ENCODE measurements around the gene AHCY.
"Not testable (repeated sequence)": the region's sequence is repeated elsewhere in the genome, so short reads cannot be mapped to it uniquely, and the experiment has no call there.

The AHCY gene

GRCh38 chr20:34296468-34296867 lies 6.7 kb downstream of the AHCY start:
- DNase-seq (ENCODE audit: low read depth) = no peak

- no peak for DNase-seq (ENCODE audit: low read depth)
Observed at GRCh38 chr20:34295284-34295683, 7.9 kb downstream of the AHCY start.

GRCh38 chr20:34294563-34294962 lies 8.6 kb downstream of the AHCY start:
- DNase-seq (ENCODE audit: low read depth) = no peak

- no peak for DNase-seq (ENCODE audit: low read depth)
Observed at GRCh38 chr20:34293589-34293988, 9.6 kb downstream of the AHCY start.

GRCh38 chr20:34293119-34293518 lies 10.0 kb downstream of the AHCY start:
- no peak for DNase-seq (ENCODE audit: low read depth)

GRCh38 chr20:34292496-34292895 lies 10.7 kb downstream of the AHCY start:
- DNase-seq (ENCODE audit: low read depth) = no peak

- DNase-seq (ENCODE audit: low read depth) = no peak
Observed at GRCh38 chr20:34290471-34290870, 12.7 kb downstream of the AHCY start.

GRCh38 chr20:34287500-34287899 lies 15.7 kb downstream of the AHCY start:
- not testable (repeated sequence) for DNase-seq (ENCODE audit: low read depth)

GRCh38 chr20:34285450-34285849 lies 17.7 kb downstream of the AHCY start:
- DNase-seq (ENCODE audit: low read depth) = no peak

GRCh38 chr20:34283844-34284243 lies 19.3 kb downstream of the AHCY start:
- DNase-seq (ENCODE audit: low read depth) = no peak

- DNase-seq (ENCODE audit: low read depth) = no peak
Observed at GRCh38 chr20:34282041-34282440, 21.1 kb downstream of the AHCY start.

GRCh38 chr20:34281177-34281576 lies 22.0 kb downstream of the AHCY start:
- DNase-seq (ENCODE audit: low read depth) = no peak

- DNase-seq (ENCODE audit: low read depth) = no peak
Observed at GRCh38 chr20:34274694-34275093, 28.5 kb downstream of the AHCY start.

- DNase-seq (ENCODE audit: low read depth) = no peak
Observed at GRCh38 chr20:34271956-34272355, 31.2 kb downstream of the AHCY start.

GRCh38 chr20:34269996-34270627 lies 33.0 kb downstream of the AHCY start:
- DNase-seq (ENCODE audit: low read depth) = no peak

- DNase-seq (ENCODE audit: low read depth) = no peak
Observed at GRCh38 chr20:34268851-34269636, 34.1 kb downstream of the AHCY start.

GRCh38 chr20:34268145-34268544 lies 35.0 kb downstream of the AHCY start:
- DNase-seq (ENCODE audit: low read depth) = no peak

- DNase-seq (ENCODE audit: low read depth) = no peak
Observed at GRCh38 chr20:34264141-34264540, 39.0 kb downstream of the AHCY start.

GRCh38 chr20:34263468-34263867 lies 39.7 kb downstream of the AHCY start:
- not testable (repeated sequence) for DNase-seq (ENCODE audit: low read depth)

- no peak for DNase-seq (ENCODE audit: low read depth)
Observed at GRCh38 chr20:34262488-34263288, 40.5 kb downstream of the AHCY start.

GRCh38 chr20:34260208-34260942 lies 42.8 kb downstream of the AHCY start:
- no peak for DNase-seq (ENCODE audit: low read depth)

- no peak for DNase-seq (ENCODE audit: low read depth)
Observed at GRCh38 chr20:34256629-34257124, 46.5 kb downstream of the AHCY start.
